ELR (cell line): ENCODE results near the gene CRABP2.

Experiments used
- DNase-seq: peaks from one replicate; pipeline ENCODE4 v3.0.0-alpha.2; 2015; ENCODE audit warnings: low read depth

Gene CRABP2

DNA sequence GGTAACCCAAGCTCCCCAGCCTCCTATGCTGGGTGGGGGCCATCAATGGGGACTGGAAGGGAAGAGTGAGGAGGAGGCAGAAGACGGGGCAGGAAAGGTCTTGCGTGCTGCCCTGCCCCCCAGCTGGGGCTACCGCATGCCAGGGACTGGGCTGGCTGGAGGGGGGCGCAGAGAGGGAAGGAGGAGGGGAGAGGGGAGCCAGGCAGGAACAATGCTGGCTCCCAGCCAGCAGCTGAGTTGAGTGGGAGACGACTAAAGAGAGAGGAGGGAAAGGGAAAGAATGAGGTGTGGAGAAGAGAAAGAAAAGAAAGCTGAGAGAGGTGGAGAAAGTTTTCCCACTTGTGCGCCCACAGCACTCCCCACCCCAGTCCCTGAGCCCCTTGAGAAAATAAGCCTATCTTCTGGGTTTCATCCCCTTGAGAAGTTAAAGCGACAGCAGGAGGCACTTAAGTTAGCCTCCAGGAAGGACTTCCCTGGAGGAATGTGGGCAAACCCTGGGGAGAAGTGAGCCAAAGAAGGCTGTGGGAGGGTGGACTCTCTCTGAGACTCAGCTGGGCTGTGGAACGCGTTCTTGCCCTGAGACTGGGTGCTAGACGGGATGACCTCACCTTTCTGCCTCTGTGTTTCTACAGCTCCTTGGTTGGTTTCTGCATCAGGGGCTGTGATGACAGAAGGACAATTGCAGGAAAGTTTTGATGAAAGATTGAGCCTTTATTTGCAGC is 15.3 kb downstream of the CRABP2 start:
- no peak for DNase-seq

DNA sequence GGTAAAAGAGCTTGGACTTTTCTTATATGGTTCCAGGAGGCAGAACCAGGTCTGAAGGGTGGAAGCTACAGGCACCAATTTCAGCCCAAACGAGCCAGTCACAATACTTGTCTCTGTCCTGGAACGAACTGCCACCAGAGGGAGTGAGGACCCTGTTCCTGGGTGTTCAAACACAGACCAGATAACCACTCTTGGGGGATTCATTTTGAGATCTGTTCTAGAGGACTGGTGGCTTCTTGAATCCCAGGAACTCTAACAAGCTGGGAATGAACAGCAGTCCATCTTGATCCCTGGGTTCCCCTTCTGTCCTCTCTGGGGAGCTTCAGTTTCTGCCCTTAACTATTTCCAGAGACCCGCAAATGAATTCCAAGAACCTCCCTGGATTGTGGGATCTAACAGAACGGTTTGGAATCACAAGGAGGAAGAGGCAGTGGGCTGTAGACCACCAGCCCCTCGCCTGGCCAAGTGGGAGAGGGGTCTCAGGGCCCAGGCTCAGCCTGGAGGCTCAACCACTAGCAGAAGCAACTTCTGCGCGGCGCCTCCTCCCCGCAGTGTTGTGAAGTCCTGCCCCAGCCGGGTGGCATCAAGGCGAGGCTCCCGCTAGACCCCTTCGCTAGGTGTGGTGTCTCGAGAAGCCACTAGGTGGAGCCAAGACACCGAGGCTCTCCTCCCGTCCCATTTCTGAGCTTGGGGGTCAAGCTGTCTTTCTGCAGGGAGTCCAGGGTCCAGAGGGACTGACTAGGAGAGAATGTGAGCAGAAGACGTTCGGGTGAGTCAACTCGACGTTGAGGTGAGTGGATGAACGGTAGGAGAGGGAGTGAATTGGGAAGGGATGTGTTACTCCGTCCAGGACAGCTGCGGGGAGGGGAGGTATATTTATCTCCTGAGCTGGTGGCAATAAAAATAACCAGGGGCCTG is 16.1 kb downstream of the CRABP2 start:
- DNase-seq: peak; percentile 90

DNA sequence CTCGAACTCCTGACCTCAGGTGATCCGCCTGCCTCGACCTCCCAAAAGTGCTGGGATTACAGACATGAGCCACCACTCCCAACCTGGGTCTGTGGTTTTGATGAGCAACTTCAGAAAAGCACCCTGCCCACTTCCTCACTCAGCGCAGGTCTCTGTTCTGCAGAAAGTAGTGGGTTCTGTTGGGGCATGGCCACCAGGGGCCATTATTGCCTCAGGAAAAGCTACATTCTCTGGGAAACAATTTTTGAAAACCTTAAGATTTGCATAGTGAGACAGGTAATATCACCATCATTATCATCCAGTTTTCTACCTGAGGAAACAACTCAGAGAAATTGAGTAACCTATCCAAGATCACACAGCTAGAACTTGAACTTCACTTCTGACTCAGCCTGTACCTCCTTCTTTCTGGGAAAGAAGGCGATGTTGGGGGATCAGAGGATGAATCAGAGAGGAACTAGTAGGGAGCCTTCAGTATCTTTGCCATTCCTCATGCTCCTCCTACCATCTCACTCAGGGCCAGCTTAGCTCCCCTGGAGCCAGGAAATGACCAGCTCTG is 21.1 kb downstream of the CRABP2 start:
- DNase-seq: peak; percentile 84

DNA sequence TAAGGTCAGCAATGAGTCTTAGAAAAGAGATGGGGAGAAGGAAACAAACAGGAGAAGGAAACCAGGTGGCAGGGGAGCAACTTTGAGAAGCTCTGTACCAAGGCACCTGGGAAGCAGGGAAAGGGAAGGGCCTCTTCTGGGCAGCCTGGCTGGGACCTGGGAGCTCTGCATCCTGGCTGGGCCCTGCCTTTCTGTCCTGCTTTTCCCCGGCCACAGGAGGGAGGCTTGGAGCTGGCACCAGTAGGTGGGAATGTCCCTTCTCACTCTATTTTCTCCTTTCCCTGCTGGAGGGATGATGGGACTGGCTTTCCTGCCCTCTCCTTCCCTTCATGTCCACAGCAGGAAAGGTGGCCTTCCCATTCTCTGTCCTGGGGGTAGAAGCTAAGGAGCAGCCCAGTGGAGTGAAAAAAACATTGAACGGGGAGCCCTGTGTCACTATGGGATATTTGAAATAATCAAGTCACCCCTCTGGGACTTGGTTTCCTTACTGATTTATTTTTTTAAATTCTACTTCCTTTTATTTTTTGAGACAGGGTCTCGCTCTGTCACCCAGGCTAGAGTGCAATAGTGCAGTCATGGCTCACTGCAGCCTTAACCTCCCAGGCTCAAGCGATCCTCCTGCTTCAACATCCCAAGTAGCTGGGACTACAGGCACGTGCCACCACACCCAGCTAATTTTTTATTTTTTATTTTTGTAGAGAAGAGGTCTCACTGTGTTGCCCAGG is 23.1 kb downstream of the CRABP2 start:
- DNase-seq: no peak

DNA sequence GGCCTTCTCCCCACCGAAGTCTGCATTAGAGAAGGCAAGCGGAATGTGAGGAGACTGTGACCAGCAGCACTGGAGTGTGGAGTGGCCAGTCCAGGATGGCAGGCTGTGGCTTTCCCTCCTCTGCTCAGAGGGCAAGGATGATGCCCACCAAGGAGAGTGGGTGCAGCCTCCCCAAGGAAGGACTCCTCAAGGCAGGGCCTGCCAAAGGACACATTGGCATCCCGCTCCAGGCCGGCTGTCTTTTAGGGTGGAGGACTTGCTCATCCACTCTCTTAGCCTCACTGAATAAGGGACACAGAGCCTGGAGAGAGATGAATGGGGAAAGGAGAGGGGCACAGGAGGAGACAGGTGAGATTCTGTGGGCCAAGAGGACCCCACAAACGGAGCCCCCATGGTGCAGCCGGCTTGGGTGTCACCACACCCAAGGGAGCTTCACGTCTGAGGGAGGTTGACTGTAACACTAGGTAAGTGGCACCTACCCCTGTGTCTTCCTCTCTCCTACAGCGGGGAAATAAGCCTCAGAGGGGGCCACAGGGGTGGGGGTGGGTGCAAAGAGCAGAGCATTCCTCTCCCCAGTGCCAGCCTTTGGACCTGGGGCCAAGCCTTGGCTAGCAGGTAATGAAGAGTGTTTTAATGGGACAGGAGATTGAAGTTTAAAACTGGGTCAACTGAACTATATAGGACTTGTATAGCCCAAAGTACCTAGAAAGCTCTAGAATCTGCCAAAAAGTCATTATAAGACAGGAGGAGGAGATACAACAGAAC is 24.0 kb downstream of the CRABP2 start:
- DNase-seq: no peak

DNA sequence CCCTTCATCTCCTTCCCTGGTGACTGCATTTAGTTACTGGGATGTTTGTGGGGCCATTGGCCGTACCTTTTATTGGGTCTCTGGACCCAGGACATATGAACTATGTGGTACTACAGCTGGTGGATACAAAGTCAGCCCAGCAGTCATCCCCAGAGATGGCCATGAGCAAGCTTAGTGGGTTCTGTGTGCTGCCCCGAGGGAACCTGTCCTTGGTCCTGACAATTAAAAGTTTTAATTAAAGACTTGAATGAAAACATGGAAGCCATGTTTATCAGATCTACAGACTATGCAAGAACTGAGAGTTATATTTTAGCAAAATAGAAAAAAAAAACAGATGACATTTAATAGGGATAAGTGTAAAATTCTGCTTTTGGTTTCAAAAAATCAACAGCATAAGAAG is 25.3 kb downstream of the CRABP2 start:
- DNase-seq: no peak

DNA sequence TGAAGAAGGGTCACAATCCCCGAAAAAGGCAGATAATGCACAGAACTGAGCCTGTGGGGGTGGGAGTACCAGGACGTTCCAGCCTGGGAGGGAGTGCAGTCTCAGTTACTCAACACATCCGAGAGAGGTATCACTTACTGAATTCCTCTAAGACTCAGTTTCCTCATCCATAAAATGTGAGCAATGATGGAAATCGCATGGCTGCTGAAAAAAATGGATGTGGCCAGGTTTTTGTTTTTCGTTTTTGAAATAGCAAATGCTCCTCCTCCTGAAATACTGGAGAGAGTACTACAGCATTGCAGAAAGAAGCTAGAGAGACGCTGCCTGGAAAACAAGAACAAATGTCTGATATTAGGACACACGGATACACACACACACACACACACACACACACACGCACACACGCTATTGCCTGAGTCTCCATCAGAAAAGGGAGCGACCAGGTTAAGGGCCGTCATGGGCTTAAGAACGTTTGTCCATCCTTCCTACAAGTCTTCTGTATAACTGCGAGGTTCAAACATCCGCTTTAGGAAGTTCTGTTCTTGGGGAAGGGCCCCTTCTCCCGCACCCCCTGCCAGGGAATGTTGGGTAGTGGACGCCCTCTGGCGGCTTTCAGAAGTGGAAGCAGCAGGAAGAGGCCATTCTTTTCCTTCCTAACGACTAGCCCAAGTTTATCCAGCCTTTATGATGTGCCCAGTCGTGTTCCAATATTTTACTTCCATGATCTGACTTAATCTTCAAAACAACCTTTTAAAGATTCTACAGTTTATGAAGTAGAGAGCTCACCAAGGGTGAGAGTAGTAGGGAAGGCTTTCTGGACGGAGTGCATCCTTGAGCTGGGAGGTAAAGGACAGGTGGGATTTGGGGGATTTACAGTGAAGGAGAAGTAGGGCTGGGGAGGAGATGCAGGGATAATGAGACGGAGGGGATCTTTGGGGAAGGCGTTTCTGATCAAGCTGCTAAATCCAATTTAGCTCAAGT is 27.5 kb downstream of the CRABP2 start:
- peak; percentile 79 for DNase-seq

DNA sequence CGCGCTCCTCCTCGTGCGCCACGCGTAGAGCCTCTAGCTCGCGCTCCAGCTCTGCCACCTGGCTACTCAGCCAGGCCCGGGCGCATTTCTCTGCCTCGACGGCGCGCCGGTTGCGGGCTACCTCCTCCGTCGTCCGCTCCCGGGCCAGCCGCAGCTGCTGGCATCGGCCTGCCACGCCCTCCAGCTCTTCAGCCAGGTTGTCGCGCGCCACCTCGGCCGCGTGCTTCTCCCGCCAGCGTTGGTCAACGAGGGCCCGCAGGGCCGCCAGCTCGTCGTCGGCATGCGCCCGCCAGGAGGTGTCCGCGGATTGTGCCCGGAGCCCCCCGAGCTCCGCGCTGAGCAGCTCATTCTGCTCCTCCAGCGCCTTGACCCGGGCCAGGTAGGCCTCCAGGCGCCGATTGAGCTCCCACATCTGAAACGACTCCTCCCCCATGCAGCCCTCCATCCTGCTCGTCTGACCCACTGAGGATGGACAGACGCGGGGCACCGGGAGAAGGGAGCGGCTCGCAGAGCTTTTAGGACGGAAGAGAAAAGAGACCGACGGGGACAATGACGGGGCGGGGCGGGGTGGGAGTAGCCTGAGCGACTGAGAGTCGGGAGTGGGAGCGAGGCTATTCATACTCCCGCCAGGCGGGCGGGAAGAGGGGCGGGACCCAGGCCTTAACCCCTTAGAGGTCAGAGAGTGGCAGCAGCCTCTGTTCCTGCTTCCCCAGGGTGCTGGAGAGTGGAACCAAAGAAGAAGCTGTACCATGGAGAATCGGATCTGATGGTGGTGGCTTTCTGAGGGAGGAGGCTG is 28.4 kb downstream of the CRABP2 start, which contains the start of gene NES:
NES (minus strand) TSS at position 588 of the 796 bp plus-strand sequence; CDS start at position 445, 143 bp downstream.
- peak; percentile 51 for DNase-seq

DNA sequence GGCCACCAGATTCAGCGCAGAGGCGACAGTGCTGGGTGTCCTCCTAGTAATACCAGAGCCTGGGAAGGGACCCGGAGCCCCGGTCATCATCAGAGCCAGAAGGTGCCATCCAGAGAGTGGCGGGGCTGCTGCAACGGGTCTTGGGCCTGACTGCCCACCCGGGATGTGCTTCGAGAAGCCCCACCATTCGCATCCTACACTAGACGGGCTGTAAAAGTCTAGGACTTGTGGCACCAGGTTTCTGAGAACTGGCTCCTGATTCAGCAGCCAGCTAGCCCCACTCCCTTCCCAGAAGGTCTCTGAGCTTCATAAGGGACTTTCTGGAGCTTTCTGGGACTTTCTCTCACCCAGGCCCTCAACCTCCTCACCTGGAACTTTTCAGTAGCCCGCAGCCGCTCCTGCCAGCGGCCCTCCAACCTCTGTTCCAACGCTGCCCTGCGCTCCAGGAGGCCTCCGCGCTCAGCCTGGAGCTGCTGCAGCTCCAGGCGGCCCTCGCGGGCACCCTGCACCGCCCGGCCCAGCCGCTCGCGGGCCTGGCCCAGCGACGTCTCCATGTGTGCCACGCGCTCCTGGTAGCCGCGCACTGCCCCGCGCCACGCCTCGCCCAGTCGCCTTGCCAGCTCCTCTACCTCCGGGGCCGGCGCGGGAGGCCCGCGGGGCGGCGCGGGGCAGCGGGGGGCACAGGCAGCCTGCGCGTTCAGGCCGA is 29.1 kb downstream of the CRABP2 start:
- no peak for DNase-seq

DNA sequence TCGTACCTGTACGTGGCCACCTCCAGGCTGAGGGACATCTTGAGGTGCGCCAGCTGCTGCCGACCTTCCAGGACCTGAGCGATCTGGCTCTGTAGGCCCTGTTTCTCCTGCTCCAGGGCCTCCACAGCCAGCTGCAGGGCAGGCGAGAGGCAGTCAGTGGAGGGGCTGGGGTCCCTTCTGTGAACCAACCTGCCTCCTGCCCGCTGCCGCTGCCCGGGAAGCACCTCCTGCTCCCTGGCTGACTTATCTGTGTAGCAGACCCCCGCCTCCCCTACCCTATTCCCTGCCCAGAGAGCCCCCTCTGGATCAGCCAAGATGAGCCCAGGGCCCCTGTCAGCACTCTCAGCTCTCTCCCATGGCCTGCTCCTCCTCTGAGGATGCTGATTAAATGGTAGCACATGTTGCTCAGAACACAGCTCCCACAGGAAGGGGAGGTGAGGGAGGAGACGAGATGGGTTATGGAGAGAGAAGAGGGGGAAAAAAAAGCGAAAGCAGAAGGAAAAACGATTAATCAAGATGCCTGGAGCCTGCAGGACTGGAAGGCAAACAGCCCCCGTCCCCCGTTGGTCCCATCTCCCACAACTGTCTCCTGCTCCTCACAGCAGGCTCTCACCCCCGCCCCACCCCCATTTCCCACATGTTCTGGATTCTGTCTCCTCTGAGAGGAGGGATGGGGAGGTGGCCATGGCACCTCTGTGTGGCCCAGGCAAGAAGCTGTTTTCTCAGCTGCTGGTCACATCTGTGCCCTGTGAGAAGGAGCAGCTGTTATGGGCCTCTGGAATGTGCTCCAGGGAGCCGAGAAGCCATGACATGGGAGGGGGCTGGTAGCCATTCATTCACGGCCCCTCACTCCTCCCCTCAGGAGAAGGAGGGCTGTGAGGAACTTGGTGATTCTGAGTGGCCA is 29.9 kb downstream of the CRABP2 start:
- DNase-seq: no peak

DNA sequence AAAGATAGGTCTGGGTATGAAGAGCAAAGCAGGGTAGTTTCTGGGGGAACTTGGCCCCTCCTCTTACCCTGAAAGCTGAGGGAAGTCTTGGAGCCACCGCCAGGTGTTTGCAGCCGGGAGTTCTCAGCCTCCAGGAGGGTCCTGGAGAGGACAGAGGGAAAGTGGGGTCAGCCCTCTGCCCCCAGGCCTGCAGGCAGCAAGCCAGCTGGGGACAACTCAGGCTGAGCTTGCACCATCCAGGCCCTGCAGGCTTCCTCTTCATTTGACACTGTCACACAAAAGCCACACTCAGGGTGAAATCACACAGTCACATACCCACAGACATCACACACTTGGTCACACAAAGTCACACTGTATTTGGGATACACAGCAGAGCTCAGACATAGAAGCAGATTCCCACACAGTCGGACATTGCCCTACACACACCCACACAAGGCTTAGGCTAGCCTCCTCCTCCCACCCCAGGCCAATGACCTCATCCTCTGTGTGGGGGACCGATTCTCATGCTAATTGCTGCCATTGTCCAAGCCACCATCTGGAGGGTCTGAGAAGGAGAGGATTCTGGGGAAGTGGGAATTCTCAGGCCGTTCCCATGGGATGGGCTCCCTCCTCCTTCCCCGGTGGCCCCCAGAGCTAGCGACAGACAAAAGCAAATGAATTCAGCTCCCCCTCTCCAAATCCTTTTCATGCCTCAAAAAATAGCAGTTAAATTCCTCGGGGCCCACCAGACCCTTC is 31.8 kb downstream of the CRABP2 start:
- DNase-seq: no peak

DNA sequence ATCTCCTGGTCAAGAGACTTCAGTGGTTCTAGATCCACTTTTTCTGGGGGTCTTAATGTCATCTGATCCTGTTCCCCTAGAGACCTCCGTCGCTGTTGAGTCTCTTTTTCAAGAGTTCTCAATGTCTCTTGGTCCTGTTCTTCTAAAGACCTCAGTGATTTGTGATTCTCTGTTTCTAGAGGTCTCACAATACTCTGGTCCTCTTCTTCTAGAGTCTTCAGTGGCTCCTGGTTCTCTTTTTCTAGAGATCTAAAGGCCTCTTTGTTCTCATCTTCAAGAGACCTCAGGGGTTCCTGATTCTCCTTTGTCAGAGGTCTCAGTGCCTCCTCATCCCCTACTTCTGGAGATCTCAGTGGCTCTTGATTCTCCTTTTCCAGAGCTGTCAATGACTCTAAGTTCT is 33.6 kb downstream of the CRABP2 start:
- DNase-seq: no peak

DNA sequence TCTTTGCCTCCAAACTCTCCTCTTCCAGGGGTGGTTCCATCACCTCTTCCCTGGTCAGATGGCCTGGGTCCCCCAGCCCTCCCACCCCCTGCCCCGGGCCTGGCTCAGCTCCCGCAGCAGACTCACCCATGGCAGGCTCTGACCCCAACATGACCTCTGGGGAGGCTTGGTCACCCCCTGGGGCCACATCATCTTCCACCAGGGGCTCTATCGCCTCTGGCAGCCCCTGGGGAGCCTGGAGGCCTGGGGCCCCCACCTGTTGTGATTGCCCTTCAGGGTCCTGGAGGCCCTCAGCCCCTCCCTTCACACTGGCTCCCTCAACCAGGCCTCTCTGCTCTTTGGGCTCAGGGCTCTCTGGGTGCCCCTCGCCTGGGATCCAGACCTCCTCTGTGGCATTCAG is 34.6 kb downstream of the CRABP2 start:
- DNase-seq: no peak

DNA sequence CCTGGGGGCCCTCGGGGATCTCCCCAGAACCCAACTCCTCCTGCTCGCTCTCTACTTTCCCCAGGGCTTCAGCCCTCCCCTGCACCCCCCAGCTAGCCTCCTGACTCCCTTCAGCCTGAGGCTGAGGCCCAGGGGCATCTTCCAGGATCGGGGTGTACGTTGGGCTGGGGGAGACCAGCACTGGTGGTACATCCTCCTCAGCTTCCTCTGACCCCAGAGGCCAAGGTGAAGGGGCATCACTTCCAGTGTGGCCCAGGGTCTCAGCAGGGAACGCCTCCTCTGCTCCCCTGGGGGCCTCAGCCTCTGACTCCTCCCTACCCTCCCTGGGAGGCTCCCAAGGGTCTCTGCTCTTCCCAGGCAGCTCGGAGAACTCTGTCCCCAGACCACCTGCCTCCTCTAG is 35.0 kb downstream of the CRABP2 start:
- no peak for DNase-seq

DNA sequence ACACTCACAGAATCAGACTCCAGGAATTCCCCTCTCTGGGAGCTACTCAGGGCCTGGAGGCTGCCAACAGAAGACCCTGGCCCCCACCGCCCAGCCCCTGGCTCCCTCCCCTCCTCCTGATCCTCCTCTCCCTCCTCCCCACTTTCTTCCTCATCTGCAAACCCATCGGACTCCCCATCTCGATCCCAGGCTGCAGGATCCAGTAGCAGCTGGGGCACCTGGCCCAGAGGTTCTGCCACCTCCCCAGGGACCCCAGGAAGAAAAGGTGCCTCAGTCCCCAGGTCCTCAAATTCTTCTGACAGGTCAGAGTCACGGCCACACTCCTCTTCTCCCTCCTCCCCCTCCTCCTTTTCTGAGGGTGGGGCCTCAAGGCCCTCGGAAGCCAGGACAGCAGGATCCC is 35.6 kb downstream of the CRABP2 start:
- DNase-seq: no peak

DNA sequence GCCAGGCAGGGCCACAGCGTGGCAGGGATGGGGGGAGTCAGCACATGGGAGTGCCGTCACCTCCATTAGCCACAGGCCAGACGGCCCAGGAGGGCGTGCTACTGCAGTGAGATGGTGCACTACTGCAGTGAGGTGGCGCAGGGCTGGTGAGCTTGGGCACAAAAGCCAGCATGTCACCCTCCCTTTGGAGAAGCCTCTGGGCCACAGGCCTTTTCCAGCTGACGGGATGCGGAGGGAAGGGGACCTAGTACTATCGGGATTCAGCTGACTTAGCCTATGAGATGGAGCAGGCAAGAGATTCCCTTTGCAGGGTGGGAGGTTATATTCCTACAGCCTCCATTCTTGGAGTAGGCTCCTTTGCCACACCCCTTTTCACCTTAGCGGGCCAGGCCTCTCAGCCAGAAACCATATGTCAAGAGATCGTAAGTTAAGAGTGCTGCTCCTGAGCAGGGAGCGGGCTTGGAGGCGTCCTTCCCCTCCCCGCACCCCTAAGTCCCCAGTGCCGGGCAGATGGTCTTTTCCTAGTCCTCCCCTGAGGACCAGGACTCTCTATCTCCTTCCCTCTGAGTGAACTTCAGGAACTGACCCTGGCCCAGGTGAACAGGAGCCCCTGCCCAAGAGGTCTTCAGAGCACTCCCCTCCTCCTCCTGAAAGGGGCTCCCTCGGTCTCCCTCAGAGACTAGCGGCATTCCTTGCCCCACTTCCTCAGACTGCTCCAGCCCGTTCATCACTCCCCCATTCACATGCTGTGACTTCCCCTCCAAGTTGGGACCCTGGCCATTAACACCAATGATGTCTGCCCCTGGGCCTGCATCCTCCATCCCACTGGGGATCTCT is 36.4 kb downstream of the CRABP2 start:
- no peak for DNase-seq
